Activated gamma-delta T cell (primary cell): ENCODE results near the gene ABCC3.

ENCODE experiments used
- DNase-seq: peaks from one replicate; lab custom pipeline; 2025; lab: John Stamatoyannopoulos, UW

Gene ABCC3

GRCh38 chr17:50604513-50604912, 30.2 kb upstream of the ABCC3 start:
- DNase-seq = no peak

GRCh38 chr17:50605429-50605828, 29.3 kb upstream of the ABCC3 start:
- no peak for DNase-seq

- no peak for DNase-seq
Observed at GRCh38 chr17:50607522-50608175, 27.0 kb upstream of the ABCC3 start.

- DNase-seq = no peak
Observed at GRCh38 chr17:50608700-50609379, 25.8 kb upstream of the ABCC3 start.

- no peak for DNase-seq
Observed at GRCh38 chr17:50609380-50610074, 25.2 kb upstream of the ABCC3 start.

- DNase-seq = no peak
Observed at GRCh38 chr17:50611634-50612033, 23.0 kb upstream of the ABCC3 start.

- DNase-seq = no peak
Observed at GRCh38 chr17:50612281-50612680, 22.4 kb upstream of the ABCC3 start.

GRCh38 chr17:50613007-50613992, 21.4 kb upstream of the ABCC3 start:
- no peak for DNase-seq

GRCh38 chr17:50614471-50615051, 20.1 kb upstream of the ABCC3 start:
- DNase-seq = no peak

- no peak for DNase-seq
Observed at GRCh38 chr17:50615828-50616227, 18.9 kb upstream of the ABCC3 start.

GRCh38 chr17:50618300-50618699, 16.4 kb upstream of the ABCC3 start:
- no peak for DNase-seq

GRCh38 chr17:50618941-50619340, 15.7 kb upstream of the ABCC3 start:
- DNase-seq = no peak

- no peak for DNase-seq
Observed at GRCh38 chr17:50619489-50619888, 15.2 kb upstream of the ABCC3 start.

GRCh38 chr17:50620237-50620636, 14.4 kb upstream of the ABCC3 start:
- no peak for DNase-seq

- DNase-seq = no peak
Observed at GRCh38 chr17:50620858-50621257, 13.8 kb upstream of the ABCC3 start.

GRCh38 chr17:50621574-50622031, 13.1 kb upstream of the ABCC3 start:
- no peak for DNase-seq

- no peak for DNase-seq
Observed at GRCh38 chr17:50624321-50624934, 10.3 kb upstream of the ABCC3 start.

GRCh38 chr17:50625032-50625871, 9.4 kb upstream of the ABCC3 start:
- DNase-seq = no peak

- no peak for DNase-seq
Observed at GRCh38 chr17:50626037-50626574, 8.6 kb upstream of the ABCC3 start.
